MM.1S (cell line): Measurements from ENCODE around the gene TELO2.

Source experiments
- DNase-seq: peaks from one replicate; pipeline ENCODE4 v3.0.0-alpha.2; 2015
- H2AFZ ChIP-seq: fragments of 300-600 bp; sonication (generic); 2 replicates; pipeline ENCODE4 v1.6.0; 2016; ENCODE audit warnings: antibody characterized with exemption, low read length
- H3F3A ChIP-seq: fragments of 300-600 bp; sonication (generic); 2 replicates; pipeline ENCODE4 v1.6.1; 2016; ENCODE audit warnings: mild to moderate bottlenecking, antibody characterized with exemption, low read length, moderate library complexity, mixed read lengths; ENCODE audit not compliant: insufficient read depth
- H3K27ac ChIP-seq: fragments of 300-600 bp; sonication (generic); 2 replicates; pipeline ENCODE4 v1.5.1; 2016; ENCODE audit warnings: mild to moderate bottlenecking, low read length
- H3K27me3 ChIP-seq: fragments of 300-600 bp; sonication (generic); replicated peaks from 2 replicates; pipeline ENCODE4 v1.6.0; 2016; ENCODE audit warnings: low read length; ENCODE audit not compliant: insufficient read depth
- H3K36me3 ChIP-seq: fragments of 300-600 bp; sonication (generic); replicated peaks from 2 replicates; pipeline ENCODE4 v1.6.1; 2016; ENCODE audit warnings: mild to moderate bottlenecking, low read length, mixed read lengths; ENCODE audit not compliant: insufficient read depth
- H3K4me1 ChIP-seq: fragments of 300-600 bp; sonication (generic); 2 replicates; pipeline ENCODE4 v1.6.1; 2016; ENCODE audit warnings: low read length, mixed read lengths
- H3K4me2 ChIP-seq: fragments of 300-600 bp; sonication (generic); 2 replicates; pipeline ENCODE4 v1.6.0; 2016; ENCODE audit warnings: low read depth, low read length
- H3K4me3 ChIP-seq: fragments of 300-600 bp; sonication (generic); 2 replicates; pipeline ENCODE4 v1.5.1; 2016; ENCODE audit warnings: low read length, mixed read lengths
- H3K79me2 ChIP-seq: fragments of 300-600 bp; sonication (generic); 2 replicates; pipeline ENCODE4 v1.6.1; 2016; ENCODE audit warnings: mixed run types, low read length, mixed read lengths
- H3K9ac ChIP-seq: fragments of 300-600 bp; sonication (generic); 2 replicates; pipeline ENCODE4 v1.6.1; 2016; ENCODE audit warnings: low read length, mixed read lengths
- H3K9me2 ChIP-seq: fragments of 300-600 bp; sonication (generic); replicated peaks from 2 replicates; pipeline ENCODE4 v1.6.1; 2016; ENCODE audit warnings: mild to moderate bottlenecking, low read length, mixed read lengths; ENCODE audit not compliant: insufficient read depth
- H3K9me3 ChIP-seq: fragments of 300-600 bp; sonication (generic); replicated peaks from 2 replicates; pipeline ENCODE4 v1.6.1; 2016; ENCODE audit warnings: mild to moderate bottlenecking, low read length, mixed read lengths; ENCODE audit not compliant: insufficient read depth
- H4K20me1 ChIP-seq: fragments of 300-600 bp; sonication (generic); 2 replicates; pipeline ENCODE4 v1.6.1; 2016; ENCODE audit warnings: mild to moderate bottlenecking, low read length, moderate library complexity, mixed read lengths; ENCODE audit not compliant: insufficient read depth
- EZH2 ChIP-seq: fragments of 300-600 bp; sonication (generic); optimal IDR thresholded peaks from 2 replicates; pipeline ENCODE3; 2017; ENCODE audit warnings: low read depth, mild to moderate bottlenecking, antibody characterized with exemption, low read length, mixed read lengths
- EZH2phosphoT487 ChIP-seq: fragments of 300-600 bp; sonication (generic); IDR thresholded peaks from 2 replicates; pipeline ENCODE4 v1.6.1; 2018; ENCODE audit warnings: antibody characterized with exemption, low read length
- TF ChIP-seq, protein P1 (sequence below): fragments of 300-600 bp; sonication (generic); IDR thresholded peaks from 2 replicates; pipeline ENCODE4 v1.5.1; 2016; ENCODE audit warnings: antibody characterized with exemption, low read length, mixed read lengths

The TELO2 gene

DNA sequence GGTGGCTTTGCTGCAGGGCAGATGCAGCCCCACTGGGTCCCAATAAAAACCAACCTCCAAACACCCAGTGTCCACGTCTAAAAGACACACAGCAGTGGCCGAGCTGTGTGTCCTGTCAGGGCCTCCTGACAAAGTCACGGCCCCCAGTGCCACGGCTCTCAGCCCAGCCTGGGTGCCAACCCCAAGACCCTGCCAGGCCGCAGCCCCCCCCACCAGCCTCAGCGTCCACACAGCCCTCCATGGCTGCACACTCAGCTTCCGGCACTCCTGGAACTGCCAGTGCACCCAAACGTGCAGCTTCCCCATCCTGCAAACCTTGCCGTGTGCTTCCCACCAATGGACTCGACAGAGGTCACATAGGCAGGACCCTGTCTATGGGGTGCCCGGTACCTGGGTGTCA lies 45.2 kb upstream of the TELO2 start:
- no peaks in the 10 kb centered on the region for H3K27me3 ChIP-seq
- no peak overlapping the region for H2AFZ ChIP-seq
- no peak overlapping the region for H3K27ac ChIP-seq
- no peaks in the 10 kb centered on the region for H3K4me1 ChIP-seq
- H3K4me2 ChIP-seq = no peak overlapping the region
- H4K20me1 ChIP-seq = no peaks in the 10 kb centered on the region
- TF ChIP-seq EZH2phosphoT487 (no peak), EZH2 (no peak)
- TF ChIP-seq, protein P1, sequence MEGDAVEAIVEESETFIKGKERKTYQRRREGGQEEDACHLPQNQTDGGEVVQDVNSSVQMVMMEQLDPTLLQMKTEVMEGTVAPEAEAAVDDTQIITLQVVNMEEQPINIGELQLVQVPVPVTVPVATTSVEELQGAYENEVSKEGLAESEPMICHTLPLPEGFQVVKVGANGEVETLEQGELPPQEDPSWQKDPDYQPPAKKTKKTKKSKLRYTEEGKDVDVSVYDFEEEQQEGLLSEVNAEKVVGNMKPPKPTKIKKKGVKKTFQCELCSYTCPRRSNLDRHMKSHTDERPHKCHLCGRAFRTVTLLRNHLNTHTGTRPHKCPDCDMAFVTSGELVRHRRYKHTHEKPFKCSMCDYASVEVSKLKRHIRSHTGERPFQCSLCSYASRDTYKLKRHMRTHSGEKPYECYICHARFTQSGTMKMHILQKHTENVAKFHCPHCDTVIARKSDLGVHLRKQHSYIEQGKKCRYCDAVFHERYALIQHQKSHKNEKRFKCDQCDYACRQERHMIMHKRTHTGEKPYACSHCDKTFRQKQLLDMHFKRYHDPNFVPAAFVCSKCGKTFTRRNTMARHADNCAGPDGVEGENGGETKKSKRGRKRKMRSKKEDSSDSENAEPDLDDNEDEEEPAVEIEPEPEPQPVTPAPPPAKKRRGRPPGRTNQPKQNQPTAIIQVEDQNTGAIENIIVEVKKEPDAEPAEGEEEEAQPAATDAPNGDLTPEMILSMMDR = no peak
- H3K79me2 ChIP-seq = no peaks in the 10 kb centered on the region
- H3F3A ChIP-seq = no peaks in the 10 kb centered on the region
- H3K36me3 ChIP-seq = no peaks in the 10 kb centered on the region
- H3K9ac ChIP-seq = no peak overlapping the region
- H3K9me2 ChIP-seq = no peaks in the 10 kb centered on the region
- H3K9me3 ChIP-seq = no peaks in the 10 kb centered on the region
- no peak for DNase-seq
- H3K4me3 ChIP-seq = no peak overlapping the region

DNA sequence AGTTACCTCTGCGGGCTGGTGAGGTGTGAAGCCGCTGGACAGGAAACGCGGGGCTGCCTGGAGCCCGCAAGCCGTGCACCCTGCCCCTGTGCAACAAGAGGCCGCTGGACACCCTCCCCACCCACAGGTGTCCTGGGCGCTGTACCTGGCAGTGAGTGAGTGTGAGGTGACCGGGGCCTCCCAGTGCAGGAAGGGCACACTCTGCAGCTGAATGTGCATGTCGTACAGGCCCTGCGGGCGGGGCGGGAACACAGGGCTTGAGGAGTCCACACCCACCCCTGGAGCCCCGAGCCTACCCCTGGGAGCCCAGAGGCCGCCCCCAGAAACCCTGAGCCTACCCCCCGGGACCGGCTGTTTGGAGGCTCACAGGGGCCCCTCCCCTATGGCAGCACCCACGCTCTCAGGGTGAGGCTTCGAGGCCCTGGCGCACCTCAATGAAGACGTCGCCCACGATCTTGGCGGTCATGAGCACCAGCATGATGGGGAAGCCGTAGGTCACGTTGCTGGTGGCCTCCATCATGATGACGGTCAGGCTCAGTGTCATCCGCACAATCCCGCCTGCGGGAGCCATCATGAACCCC lies 44.5 kb upstream of the TELO2 start:
- Histone ChIP-seq H3K9ac (no peak overlapping the region), H3F3A (no peaks in the 10 kb centered on the region), H3K9me3 (no peaks in the 10 kb centered on the region), H3K27ac (no peak overlapping the region), H3K4me1 (no peaks in the 10 kb centered on the region), H3K4me2 (no peak overlapping the region), H3K9me2 (no peaks in the 10 kb centered on the region), H2AFZ (no peak overlapping the region), H3K27me3 (no peaks in the 10 kb centered on the region), H3K4me3 (no peak overlapping the region), H4K20me1 (no peaks in the 10 kb centered on the region), H3K36me3 (no peaks in the 10 kb centered on the region), H3K79me2 (no peaks in the 10 kb centered on the region)
- TF ChIP-seq, protein P1 = no peak
- TF ChIP-seq EZH2phosphoT487 (no peak), EZH2 (no peak)
- no peak for DNase-seq

DNA sequence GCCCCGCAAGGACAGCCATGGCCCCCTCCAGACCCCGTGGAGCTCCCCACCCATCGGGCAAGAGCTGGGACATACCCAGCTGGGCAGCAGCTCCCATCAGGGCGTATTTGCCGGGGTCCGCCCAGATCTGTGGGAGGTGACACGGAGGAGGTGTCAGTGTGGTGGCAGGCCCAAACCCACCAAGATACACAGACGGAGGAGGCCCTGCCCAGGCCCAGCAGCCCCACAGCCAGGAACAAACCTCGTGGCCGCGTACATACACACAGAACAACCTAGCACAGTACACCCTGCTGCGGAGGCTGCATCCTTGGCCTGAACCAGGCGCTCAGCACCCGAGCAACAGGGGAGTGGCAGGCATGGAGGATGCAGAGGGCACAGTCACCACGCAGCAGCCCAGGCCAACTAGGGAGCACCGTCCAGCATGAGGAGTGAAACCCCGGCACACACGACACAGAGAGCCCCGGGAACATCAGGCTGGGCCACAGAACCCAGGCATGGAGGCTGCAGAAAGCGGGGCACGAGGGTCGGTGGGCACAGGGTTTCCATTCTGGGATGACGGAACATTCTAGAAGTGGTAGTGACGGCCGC lies 43.9 kb upstream of the TELO2 start:
- no peak overlapping the region for H3K4me3 ChIP-seq
- no peaks in the 10 kb centered on the region for H3K9me2 ChIP-seq
- H4K20me1 ChIP-seq = no peaks in the 10 kb centered on the region
- no peaks in the 10 kb centered on the region for H3K36me3 ChIP-seq
- H3K27me3 ChIP-seq = no peaks in the 10 kb centered on the region
- H3K4me2 ChIP-seq = no peak overlapping the region
- H3K79me2 ChIP-seq = no peaks in the 10 kb centered on the region
- DNase-seq = no peak
- H3K9ac ChIP-seq = no peak overlapping the region
- no peaks in the 10 kb centered on the region for H3F3A ChIP-seq
- H2AFZ ChIP-seq = no peak overlapping the region
- no peaks in the 10 kb centered on the region for H3K4me1 ChIP-seq
- H3K27ac ChIP-seq = no peak overlapping the region
- H3K9me3 ChIP-seq = no peaks in the 10 kb centered on the region
- no peak for TF ChIP-seq EZH2
- no peak for TF ChIP-seq EZH2phosphoT487
- TF ChIP-seq, protein P1 = no peak
